ENCODE data around the gene GLYATL2. TPM values are rescaled to one million over a fixed set of nuclear protein-coding genes. Genes with fewer than 3 reads are reported as not detected.

The GLYATL2 gene
- total and polyA plus RNA-seq, 2 donors (not counting 1 experiment from before 2014, with no cell fraction given): not detected

DNA sequence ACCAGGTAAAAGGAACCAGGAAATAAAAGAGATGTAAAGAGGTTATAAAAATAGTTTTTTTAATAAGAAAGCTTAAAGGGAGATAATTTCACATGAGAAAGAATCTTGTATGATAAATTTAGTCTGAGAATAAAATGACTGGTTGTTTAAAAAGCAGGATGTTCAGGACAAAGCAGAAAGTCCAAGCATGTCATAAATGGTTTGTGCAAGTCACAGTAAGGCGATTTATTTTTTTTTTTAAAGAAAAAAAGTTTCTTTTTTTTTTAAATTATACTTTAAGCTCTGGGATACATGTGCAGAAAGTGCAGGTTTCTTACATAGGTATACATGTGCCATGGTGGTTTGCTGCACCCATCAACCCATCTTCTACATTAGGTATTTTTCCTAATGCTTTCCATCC lies 30.8 kb downstream of the GLYATL2 start:
- H3K4me3 ChIP-seq (ENCODE audit: control extremely low read depth in 1 of 5, extremely low read depth in 1 of 5, insufficient read depth in 1 of 5, low read depth in 2 of 5, low read length in 4 of 5): no peak overlapping the region
- CTCF ChIA-PET: interaction anchor here (0.7 kb wide), 1 partner anchor 18 kb away, joined by 4 read pairs; no protein-coding TSS in a partner anchor
- H3K27ac Mint-ChIP-seq: no peak overlapping the region
- H3K27ac ChIP-seq (ENCODE audit: low read length in 2 of 2): no peak overlapping the region
- TF ChIP-seq, protein P1, sequence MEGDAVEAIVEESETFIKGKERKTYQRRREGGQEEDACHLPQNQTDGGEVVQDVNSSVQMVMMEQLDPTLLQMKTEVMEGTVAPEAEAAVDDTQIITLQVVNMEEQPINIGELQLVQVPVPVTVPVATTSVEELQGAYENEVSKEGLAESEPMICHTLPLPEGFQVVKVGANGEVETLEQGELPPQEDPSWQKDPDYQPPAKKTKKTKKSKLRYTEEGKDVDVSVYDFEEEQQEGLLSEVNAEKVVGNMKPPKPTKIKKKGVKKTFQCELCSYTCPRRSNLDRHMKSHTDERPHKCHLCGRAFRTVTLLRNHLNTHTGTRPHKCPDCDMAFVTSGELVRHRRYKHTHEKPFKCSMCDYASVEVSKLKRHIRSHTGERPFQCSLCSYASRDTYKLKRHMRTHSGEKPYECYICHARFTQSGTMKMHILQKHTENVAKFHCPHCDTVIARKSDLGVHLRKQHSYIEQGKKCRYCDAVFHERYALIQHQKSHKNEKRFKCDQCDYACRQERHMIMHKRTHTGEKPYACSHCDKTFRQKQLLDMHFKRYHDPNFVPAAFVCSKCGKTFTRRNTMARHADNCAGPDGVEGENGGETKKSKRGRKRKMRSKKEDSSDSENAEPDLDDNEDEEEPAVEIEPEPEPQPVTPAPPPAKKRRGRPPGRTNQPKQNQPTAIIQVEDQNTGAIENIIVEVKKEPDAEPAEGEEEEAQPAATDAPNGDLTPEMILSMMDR (IDR thresholded peaks at IDR 0.05): no peak
- no peak for TF ChIP-seq EZH2 (IDR thresholded peaks at IDR 0.05; ENCODE audit: borderline replicate concordance, insufficient read depth, low read depth, low read length, poor library complexity, severe bottlenecking)
- H3K9me3 ChIP-seq (ENCODE audit: control extremely low read depth in 1 of 3, control insufficient read depth in 2 of 3, insufficient read depth in 1 of 3, low read length in 2 of 3): peaks cover 0 to 17% (median 15%) of the 10 kb centered on the region in 3 donors
- peaks cover 34% of the 10 kb centered on the region for H3K27me3 Mint-ChIP-seq
- H3K4me3 Mint-ChIP-seq: no peak overlapping the region
- intact Hi-C loops (cut with micrococcal nuclease): no loop called here
- H3K4me2 ChIP-seq (replicated peaks; ENCODE audit: low read depth, low read length, poor library complexity, severe bottlenecking): no peak overlapping the region
- POLR2A ChIA-PET: no interaction called here
- DNase-seq (no peak), ATAC-seq (ENCODE audit: low read depth) (no peak)
- H2AFZ ChIP-seq (ENCODE audit: insufficient read depth, low read depth, low read length, poor library complexity, severe bottlenecking): no peak overlapping the region
- H3K79me2 ChIP-seq (ENCODE audit: control insufficient read depth, insufficient read depth, low read length): no peaks in the 10 kb centered on the region
- peaks cover 0 to 9% (median 0%) of the 10 kb centered on the region in 4 experiments for H3K27me3 ChIP-seq (replicated peaks in 1 of 4; ENCODE audit: control extremely low read depth in 1 of 4, control insufficient read depth in 3 of 4, insufficient read depth in 4 of 4, low read length in 3 of 4)
- H3K4me1 Mint-ChIP-seq: no peaks in the 10 kb centered on the region
- no peak overlapping the region for H3K9ac ChIP-seq (ENCODE audit: low read length)
- H3K36me3 ChIP-seq (replicated peaks in 1 of 2; ENCODE audit: control extremely low read depth in 1 of 2, control insufficient read depth in 1 of 2, extremely low read depth in 1 of 2, insufficient read depth in 2 of 2, low read length in 1 of 2): no peaks in the 10 kb centered on the region
- whole genome bisulfite sequencing (ENCODE audit: insufficient coverage): no CpG with 5 or more reads among the region's 1 CpG
- no peaks in the 10 kb centered on the region for H3K4me1 ChIP-seq (ENCODE audit: control insufficient read depth in 2 of 2, insufficient read depth in 2 of 2, low read length in 2 of 2)
- peaks cover 2% of the 10 kb centered on the region for H3K9me3 Mint-ChIP-seq (ENCODE audit: insufficient read depth)
- no peaks in the 10 kb centered on the region for H4K20me1 ChIP-seq (ENCODE audit: control insufficient read depth, insufficient read depth, low read length, poor library complexity, severe bottlenecking)

DNA sequence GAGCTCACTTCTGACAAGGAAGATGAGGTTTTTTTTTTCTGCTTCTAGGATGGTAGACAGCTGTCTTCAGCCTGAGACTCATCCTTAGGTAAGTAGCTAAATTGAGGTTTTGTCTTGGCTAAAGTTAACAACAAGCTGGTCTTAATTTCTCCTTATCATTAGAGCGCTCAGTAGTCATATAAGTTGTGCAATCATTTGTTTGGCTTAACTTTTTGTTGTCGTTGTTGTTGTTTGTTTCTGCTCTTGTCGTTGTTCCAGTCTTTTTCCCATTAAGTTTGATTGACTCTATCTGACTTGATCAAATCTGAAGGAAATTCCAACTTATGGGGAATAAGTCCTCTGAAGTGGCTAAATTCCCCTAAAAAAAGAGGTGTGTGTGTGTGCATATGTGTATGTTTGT lies 33.0 kb downstream of the GLYATL2 start:
- H3K4me2 ChIP-seq (replicated peaks; ENCODE audit: low read depth, low read length, poor library complexity, severe bottlenecking): no peak overlapping the region
- H3K4me1 ChIP-seq (ENCODE audit: control insufficient read depth in 2 of 2, insufficient read depth in 2 of 2, low read length in 2 of 2): no peaks in the 10 kb centered on the region
- no peak overlapping the region for H3K27ac ChIP-seq (ENCODE audit: low read length in 2 of 2)
- ATAC-seq (ENCODE audit: low read depth) (no peak), DNase-seq (no peak)
- Mint-ChIP-seq H3K27ac (no peak overlapping the region), H3K4me3 (no peak overlapping the region), H3K9me3 (ENCODE audit: insufficient read depth) (peaks cover 2% of the 10 kb centered on the region), H3K4me1 (no peaks in the 10 kb centered on the region), H3K27me3 (peaks cover 33% of the 10 kb centered on the region)
- no peak overlapping the region for H3K4me3 ChIP-seq (ENCODE audit: control extremely low read depth in 1 of 5, extremely low read depth in 1 of 5, insufficient read depth in 1 of 5, low read depth in 2 of 5, low read length in 4 of 5)
- H3K9ac ChIP-seq (ENCODE audit: low read length): no peak overlapping the region
- H3K27me3 ChIP-seq (replicated peaks in 1 of 4; ENCODE audit: control extremely low read depth in 1 of 4, control insufficient read depth in 3 of 4, insufficient read depth in 4 of 4, low read length in 3 of 4): peaks cover 0 to 6% (median 0%) of the 10 kb centered on the region in 4 experiments
- no peaks in the 10 kb centered on the region for H3K36me3 ChIP-seq (replicated peaks in 1 of 2; ENCODE audit: control extremely low read depth in 1 of 2, control insufficient read depth in 1 of 2, extremely low read depth in 1 of 2, insufficient read depth in 2 of 2, low read length in 1 of 2)
- no peaks in the 10 kb centered on the region for H3K79me2 ChIP-seq (ENCODE audit: control insufficient read depth, insufficient read depth, low read length)
- peaks cover 0 to 17% (median 14%) of the 10 kb centered on the region in 3 donors for H3K9me3 ChIP-seq (ENCODE audit: control extremely low read depth in 1 of 3, control insufficient read depth in 2 of 3, insufficient read depth in 1 of 3, low read length in 2 of 3)
- TF ChIP-seq, protein P1 (IDR thresholded peaks at IDR 0.05): no peak
- TF ChIP-seq EZH2 (IDR thresholded peaks at IDR 0.05; ENCODE audit: borderline replicate concordance, insufficient read depth, low read depth, low read length, poor library complexity, severe bottlenecking): no peak
- ChIA-PET POLR2A (no interaction called here), CTCF (interaction anchor here (1.3 kb wide), 1 partner anchor 25 kb away, joined by 4 read pairs; no protein-coding TSS in a partner anchor)
- H2AFZ ChIP-seq (ENCODE audit: insufficient read depth, low read depth, low read length, poor library complexity, severe bottlenecking): no peak overlapping the region
- H4K20me1 ChIP-seq (ENCODE audit: control insufficient read depth, insufficient read depth, low read length, poor library complexity, severe bottlenecking): no peaks in the 10 kb centered on the region
- intact Hi-C loops (cut with micrococcal nuclease): no loop called here
- no CpG with 5 or more reads among the region's 3 CpGs for WGBS (ENCODE audit: insufficient coverage)
